ENCODE measurements around the gene IL22RA1.

DNA sequence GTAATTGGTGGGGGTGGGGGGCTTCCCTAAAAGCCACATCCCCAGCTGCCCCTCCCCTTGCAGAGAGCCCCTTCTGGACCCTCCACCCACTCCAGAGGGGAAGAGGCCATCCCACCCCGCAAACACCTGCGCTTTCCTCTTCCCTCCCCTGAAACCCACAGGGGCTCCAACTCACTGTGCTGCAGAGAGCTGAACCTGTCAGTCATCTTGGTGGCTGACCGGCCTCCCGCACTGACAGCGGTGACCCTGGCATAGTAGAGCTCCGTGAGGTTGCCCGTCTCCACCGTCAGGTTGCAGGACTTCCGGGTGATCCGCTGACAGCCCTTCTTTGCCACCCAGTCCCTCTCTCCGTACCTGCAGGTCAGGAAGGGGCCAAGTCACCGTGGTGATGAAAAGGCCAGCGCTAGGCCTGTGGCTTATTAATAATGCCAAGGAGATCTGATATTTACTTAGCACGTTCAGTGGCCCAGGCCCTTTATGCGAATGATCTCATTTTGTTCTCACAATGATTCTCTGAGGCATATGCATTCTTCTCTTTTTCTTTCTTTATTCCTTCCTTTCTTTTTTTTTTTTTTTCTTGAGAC, 5.9 kb downstream of the IL22RA1 start:
- TF ChIP-seq ESRRA (CRISPR knock-in tag; IDR thresholded peaks at IDR 0.05; ENCODE audit: borderline replicate concordance) (no peak), ZNF532 (CRISPR knock-in tag; IDR thresholded peaks at IDR 0.05; ENCODE audit: borderline replicate concordance) (no peak), CTCF (IDR thresholded peaks at IDR 0.05) (no peak), ZBTB21 (CRISPR knock-in tag; IDR thresholded peaks at IDR 0.05; ENCODE audit: borderline replicate concordance) (no peak)
